ENCODE data around the gene PCDH1.

DNA sequence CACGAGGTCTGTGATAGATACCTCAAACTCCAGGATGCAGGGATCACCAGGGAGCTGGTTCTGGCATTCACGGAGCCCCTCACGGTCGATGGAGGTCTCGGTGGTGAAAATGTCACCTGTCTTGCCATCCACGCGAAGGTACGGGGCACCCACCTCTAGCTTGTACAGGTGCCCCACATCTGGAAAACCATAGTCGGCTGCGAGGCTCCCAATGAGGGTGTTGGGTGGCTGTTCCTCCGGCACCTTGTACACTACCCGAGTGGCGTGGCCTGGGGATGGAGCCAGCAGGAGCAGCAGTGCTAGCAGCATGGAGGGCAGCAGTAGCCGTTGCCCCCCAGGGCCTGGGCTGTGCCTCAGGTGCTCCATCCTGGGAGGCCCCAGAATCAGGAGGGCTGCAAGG, 9.2 kb downstream of the PCDH1 start:
- TF ChIP-seq, protein P1, sequence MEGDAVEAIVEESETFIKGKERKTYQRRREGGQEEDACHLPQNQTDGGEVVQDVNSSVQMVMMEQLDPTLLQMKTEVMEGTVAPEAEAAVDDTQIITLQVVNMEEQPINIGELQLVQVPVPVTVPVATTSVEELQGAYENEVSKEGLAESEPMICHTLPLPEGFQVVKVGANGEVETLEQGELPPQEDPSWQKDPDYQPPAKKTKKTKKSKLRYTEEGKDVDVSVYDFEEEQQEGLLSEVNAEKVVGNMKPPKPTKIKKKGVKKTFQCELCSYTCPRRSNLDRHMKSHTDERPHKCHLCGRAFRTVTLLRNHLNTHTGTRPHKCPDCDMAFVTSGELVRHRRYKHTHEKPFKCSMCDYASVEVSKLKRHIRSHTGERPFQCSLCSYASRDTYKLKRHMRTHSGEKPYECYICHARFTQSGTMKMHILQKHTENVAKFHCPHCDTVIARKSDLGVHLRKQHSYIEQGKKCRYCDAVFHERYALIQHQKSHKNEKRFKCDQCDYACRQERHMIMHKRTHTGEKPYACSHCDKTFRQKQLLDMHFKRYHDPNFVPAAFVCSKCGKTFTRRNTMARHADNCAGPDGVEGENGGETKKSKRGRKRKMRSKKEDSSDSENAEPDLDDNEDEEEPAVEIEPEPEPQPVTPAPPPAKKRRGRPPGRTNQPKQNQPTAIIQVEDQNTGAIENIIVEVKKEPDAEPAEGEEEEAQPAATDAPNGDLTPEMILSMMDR (IDR thresholded peaks at IDR 0.05; ENCODE audit: insufficient read depth, low read depth, low read length), result no peak
- TF ChIP-seq EZH2 (IDR thresholded peaks at IDR 0.05; ENCODE audit: insufficient read depth, low read length), result no peak

All from astrocyte (in vitro differentiated cells and primary cell).